Stimulated activated CD4-positive, alpha-beta T cell treated with anti-CD3 and anti-CD28 coated beads, Interleukin-2, amount 100 ng/mL, for 4 hours (primary cell): ENCODE results near the gene ECPAS.
"Not testable (repeated sequence)": the region's sequence is repeated elsewhere in the genome, so short reads cannot be mapped to it uniquely, and the experiment has no call there.

ENCODE experiments used
- DNase-seq: peaks from one replicate; pipeline ENCODE4 v3.0.0-alpha.2; 2020; ENCODE audit warnings: low read depth

ECPAS gene, protein sequence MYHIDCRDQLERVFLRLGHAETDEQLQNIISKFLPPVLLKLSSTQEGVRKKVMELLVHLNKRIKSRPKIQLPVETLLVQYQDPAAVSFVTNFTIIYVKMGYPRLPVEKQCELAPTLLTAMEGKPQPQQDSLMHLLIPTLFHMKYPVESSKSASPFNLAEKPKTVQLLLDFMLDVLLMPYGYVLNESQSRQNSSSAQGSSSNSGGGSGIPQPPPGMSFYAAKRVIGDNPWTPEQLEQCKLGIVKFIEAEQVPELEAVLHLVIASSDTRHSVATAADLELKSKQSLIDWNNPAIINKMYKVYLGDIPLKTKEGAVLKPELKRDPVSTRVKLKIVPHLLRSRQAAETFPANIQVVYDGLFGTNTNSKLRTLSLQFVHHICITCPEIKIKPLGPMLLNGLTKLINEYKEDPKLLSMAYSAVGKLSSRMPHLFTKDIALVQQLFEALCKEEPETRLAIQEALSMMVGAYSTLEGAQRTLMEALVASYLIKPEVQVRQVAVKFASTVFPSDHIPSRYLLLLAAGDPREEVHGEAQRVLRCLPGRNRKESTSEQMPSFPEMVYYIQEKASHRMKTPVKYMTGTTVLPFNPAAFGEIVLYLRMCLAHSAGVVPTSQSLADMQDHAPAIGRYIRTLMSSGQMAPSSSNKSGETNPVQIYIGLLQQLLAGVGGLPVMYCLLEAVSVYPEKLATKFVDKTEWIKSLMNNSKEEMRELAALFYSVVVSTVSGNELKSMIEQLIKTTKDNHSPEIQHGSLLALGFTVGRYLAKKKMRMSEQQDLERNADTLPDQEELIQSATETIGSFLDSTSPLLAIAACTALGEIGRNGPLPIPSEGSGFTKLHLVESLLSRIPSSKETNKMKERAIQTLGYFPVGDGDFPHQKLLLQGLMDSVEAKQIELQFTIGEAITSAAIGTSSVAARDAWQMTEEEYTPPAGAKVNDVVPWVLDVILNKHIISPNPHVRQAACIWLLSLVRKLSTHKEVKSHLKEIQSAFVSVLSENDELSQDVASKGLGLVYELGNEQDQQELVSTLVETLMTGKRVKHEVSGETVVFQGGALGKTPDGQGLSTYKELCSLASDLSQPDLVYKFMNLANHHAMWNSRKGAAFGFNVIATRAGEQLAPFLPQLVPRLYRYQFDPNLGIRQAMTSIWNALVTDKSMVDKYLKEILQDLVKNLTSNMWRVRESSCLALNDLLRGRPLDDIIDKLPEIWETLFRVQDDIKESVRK (N-terminal part only)

DNA sequence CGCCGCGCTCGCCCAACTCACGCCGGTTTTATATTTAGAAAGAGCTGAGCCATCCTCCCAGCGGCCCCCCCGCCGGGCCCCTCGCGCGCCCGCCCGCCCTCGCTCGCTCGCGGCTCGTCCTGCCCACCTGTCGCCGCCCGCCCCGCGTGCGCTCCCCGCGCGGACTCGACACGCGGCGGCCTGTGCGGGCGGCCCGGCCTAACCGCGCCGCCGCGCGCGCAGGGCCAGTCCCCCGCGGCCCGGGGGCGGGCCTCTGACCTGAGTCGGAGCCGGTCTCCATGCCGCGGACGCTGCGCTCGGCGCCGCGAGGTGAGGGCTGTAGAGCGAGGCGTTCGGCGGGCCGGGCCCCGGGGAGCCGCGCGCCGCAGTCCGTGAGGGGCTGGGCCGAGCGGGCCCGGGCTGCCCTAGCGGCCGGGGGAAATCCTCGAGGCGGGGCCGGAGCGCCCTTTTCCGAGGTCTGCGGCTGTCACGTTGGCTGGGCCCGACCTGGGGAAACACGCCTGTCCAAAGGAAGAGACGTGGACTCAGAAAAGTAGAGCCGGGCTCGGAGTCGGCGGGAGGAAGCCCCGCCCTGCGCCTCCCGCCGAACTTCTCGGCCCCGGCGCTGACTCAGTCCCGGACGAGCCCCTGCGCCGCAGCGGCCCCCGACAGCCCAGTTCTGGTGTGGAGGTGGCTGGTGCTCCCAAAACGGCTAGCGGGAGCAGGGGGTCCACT lies at the start of gene ECPAS:
TSS of gene ECPAS (minus strand) at position 526 of the 714 bp plus-strand sequence. CDS start 11,465 bp downstream, outside the sequence.
- peak; percentile 55 for DNase-seq

DNA sequence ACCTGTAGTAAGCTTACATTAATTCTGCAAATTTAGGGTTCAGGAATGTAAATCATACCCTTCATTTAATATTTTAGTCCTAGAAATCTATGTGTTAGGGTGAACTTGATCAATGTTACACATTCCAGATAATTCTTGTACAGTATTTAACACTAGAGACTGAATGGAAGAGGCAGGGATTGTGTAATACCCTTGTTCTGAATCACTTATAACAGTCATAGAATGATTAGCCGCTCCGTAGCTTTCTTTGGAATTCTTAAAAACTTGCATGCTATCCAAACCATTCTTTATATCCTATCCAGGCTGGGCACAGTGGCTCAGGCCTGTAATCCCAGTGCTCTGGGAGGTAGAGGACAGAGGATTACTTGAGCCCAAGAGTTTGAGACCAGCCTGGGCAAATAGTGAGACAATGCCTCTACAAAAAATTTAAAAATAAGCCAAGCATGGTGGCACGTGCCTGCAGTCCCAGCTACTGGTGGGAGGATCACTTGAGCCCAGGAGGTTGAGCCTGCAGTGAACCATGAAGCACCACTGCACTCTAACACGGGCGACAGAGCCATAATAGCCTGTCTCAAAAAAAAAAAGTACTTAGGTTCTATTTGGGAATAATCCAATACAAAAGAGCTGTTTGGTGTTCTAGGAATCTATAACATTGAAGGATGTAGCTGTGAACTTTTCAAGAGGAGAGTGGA lies 49.1 kb upstream of the ECPAS start:
- no peak for DNase-seq

DNA sequence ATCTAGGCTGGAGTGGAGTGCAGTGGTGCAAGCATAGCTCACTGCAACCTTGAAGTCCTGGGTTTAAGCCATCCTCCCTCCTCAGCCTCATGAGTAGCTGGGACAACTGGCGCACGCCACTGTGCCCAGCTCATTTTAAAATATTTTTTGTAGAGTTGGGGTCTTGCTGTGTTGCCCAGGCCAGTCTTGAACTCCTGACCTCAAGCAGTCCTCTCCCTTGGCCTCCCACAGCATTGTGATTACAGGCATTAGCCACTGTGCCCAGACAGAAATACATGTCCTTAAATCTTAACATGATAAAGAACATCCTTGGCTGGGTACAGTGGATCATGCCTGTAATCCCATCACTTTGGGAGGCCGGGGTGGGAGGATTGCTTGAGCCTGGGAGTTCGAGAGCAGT lies 47.5 kb upstream of the ECPAS start:
- DNase-seq = no peak

DNA sequence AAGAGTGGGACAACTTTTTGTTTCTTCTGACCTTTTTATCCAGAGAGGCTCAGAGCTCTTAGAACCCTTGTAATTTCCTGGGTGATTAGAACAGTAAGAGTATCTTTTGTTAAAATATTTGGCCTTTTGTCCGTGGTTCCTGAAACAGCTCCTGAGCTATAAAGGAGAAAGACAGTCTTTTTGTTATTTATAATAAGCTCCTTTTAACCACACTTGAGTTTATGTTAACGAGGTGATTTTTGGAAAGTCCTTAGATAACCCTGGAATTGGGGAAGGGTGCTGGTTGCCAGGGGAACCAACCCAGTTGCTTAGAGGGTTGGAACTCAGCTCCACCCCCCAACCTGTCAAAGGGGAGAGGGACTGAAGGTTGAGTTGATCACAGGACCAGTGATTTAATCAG lies 45.6 kb upstream of the ECPAS start:
- no peak for DNase-seq

DNA sequence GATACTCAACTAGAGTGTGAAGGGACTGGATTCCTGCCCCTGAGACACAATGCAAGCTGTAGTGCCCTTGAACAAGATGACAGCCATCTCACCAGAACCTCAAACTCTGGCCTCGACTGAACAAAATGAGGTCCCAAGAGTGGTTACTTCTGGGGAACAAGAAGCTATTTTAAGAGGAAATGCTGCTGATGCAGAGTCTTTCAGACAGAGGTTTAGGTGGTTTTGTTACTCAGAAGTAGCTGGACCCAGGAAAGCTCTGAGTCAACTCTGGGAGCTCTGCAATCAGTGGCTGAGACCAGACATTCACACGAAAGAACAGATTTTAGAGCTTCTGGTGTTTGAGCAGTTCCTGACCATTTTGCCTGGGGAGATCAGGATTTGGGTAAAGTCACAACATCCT lies 43.2 kb upstream of the ECPAS start:
- no peak for DNase-seq

DNA sequence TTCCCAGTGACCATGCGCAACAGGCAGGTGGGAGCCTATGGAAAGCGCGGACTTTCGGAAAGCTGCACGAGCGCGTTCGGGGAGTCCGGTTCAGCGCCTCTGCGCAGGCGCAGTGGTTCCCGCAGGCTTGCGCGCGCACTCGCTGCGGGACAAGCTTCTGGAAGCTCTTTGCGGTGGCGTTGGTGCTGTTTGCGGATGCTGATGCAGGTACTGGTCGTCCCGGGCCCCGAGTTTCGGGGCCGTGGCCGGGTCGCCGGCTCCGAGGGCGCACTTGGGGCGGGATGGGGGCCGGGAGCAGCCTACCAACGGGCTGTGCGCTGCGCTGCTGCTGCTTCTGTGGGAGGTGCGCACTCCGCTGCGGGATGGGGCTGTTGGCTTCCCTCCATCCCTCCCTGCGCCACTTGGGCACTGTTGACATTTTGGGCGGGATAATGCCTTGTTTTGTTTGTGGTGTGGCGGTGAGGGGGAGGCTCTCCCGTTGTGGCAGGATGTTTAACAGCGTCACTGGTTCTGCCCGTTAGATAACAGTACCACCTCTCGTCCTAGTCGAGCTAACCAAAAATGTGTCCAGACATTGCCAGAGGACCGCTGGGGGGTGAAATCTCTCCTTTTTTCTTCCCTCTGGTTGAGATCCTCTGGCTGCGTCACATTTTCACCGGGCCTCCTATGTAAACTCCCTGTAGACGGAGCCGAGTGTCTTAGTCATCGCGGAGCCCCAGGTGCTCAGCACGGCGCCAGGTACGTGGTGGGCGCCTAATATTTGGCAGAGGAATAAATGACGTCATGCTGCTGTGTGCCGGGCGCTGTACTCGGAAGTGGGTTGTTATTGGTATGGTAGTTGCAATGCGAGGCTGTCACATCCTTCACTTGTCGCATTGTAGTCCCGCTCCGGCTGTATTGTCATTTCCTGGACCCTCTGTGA lies 41.1 kb upstream of the ECPAS start, which contains the start of gene ZNF483:
TSS of gene ZNF483 (plus strand) at position 124 of the 922 bp plus-strand sequence. CDS start 2,217 bp downstream, outside the sequence.
- DNase-seq = peak; percentile 72

DNA sequence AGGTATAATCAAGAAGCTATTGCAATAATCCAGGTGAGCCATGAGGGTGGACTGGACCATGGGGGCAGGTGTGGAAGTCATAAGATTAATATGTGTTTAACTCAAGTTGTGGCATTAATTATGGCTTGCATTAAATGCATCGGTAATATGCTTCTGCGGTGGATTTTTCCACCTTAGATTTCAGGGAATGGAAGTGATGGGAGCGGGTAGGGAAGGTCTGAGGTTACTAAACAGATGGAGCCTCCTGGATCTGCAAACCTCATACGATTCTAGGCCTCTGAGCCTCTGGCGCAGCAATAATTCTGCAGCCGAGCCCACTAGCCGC lies 40.5 kb upstream of the ECPAS start:
- DNase-seq = no peak

DNA sequence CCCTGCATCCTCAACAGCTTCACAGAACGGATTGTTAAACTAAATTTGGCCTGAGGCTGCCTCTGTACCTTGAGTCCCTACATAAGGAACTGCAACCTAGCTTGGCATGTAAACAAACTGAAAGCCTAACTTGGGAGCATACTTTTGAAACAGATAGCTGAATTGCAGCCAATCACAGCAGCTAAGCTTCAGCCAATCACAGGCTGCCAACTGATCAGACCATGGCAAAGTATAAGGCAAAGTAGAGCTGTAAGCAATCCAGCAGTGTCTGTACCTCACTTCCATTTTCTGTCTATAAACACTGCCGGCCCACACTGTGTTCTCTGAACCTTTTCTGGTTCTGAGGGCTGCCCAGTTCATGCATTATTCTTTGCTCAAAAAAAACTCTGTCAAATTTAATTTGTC lies 31.9 kb upstream of the ECPAS start:
- no peak for DNase-seq

DNA sequence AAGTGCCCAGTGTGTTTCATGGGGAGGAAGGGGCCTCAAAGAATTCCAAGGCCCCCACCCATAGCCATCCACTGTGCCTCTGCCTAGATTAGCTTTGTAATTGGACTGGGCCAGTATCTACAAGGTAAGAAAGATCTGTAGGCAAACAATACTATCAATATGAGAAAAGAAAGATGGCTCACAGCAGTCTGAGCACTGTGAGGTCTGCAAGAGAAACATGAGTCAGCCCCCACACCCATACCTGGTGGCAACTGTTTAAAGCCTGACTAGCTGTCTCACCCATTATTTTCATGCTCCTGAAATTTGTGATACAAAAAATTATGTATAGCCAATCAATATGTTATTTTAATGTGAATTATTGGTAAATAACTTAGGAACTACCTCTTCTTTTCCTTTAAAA lies 30.8 kb upstream of the ECPAS start:
- DNase-seq = no peak

DNA sequence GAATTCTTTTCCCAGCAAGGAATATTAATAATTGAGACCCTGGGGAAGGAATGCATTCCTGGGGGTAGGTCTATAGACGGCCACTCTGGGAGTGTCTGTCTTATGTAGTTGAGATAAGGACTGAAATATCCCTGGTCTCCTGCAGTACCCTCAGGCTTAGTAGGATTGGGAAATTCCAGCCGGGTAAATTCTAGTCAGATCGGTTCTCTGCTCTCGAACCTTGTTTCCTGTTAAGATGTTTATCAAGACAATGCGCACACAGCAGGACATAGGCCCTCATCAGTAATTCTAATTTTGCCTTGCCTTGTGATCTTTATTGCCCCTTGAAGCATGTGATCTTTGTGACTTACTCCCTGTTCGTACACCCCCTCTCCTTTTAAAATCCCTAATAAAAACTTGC lies 27.4 kb upstream of the ECPAS start:
- DNase-seq = not testable (repeated sequence)

DNA sequence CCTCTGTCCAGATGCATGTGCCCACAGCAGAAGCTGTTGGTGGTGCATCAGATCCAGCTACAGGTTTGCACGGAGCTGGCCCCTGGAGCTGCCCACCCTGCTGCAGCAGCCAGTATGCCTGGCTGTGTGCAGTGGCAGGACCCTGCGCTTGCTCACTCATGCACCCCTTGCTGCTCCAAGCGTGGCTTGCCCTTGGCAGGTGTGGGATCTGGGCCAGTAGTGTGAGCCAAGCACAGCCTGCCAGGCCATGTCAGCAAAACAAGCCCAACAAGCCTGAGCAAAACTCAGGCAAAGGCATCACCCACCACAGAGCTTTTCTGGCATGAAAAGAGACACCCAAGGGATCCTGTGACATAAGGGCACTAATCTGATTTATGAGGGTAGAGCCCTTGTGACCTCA lies 18.3 kb upstream of the ECPAS start:
- DNase-seq = no peak

DNA sequence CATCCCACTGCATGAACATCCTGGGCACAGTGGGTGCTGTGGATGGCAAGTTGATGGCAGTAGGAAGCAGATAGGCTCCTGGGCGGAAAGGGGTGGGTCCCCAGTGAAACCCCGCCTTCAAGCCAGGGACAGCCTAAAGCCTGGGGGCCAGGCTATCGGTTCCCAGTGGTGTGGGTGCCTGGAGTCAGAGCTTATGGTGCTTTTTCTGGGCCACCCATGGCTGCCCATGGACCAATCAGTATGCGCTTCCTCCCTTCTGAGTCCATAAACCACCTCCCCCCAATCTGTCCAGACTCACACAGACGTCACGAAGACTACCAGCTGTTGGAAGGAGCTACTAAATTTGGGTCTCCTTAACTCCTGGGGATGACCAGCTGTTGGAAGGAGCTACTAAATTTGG lies 17.5 kb upstream of the ECPAS start:
- DNase-seq = no peak

DNA sequence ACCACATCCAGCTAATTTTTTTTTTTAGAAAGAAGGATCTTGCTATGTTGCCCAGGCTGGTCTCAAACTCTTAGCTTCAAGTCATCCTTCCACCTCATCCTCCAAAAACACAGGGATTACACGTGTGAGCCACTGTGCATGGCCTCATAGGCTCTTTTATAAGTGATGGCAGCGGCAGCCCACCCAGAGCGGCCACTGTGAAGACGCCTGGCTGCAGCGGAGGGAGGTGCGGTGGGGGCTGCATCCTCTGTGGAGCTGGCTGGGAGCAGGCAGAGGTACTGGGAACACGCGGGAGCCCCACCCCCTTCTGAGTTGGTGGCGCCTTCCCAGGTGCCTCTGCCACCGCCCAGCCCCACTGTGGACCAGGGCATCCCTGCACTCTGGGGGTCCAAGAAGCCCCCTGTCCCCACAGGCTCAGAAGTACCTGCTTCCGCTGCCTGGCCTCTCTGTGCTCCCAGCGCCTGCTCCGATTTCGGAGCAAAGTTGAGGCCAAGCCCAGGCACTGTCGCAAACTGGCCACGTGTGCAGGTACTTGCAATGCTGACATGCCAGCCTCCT lies 16.9 kb upstream of the ECPAS start:
- DNase-seq = no peak

DNA sequence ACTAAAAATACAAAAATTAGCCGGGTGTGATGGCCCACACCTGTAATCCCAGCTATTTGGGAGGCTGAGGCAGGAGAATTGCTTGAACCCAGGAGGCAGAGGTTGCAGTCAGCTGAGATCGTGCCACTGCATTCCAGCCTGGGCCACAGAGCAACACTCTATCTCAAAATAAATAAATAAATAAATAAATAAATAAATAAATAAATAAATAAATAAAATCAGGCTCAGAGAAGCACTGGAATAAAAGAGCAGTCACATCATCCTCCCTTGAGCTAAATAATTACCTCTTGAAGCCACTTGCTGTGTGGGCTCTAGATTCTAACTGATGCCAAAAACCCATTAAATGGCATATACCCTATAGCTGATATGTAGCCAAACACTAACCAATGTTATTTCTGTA lies 13.0 kb upstream of the ECPAS start:
- not testable (repeated sequence) for DNase-seq

DNA sequence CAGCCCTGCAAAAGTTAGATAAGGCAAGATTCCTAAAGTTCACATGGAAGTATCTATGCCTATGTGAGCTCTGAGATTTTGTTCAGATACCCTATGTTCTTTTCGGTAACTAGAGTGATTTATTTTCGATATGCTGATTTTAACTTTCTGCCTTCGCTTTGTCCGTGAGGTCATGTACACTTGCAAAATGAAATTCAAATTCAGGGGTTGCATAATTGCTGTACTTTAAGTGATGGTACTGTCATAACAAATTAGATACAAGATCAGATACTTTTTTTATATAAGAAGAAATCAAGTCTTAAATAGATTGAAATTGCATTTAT lies 350 bp upstream of the ECPAS start:
- DNase-seq = no peak

DNA sequence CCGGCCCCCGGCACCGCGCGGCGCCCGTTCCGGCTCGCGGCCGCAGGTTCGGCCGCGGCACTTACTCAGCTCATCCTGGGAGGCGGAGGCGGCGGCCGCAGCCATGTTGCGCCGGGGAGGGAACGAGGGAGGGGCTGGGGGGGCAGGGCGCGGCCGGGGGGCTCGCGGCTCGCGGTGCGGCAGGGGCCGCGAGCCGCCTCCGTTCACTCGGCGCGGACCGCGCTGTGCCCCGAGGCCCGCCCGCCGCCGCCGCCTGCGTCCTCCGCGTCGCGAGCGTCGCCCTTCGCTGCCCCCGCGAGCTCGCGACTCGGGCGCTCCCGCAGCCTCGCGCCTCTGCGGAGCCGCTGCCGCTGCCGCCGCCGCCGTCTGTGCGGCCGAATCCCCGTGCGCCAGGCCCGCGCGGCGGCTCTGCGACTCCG lies 735 bp downstream of the ECPAS start:
- DNase-seq = peak; percentile 26

DNA sequence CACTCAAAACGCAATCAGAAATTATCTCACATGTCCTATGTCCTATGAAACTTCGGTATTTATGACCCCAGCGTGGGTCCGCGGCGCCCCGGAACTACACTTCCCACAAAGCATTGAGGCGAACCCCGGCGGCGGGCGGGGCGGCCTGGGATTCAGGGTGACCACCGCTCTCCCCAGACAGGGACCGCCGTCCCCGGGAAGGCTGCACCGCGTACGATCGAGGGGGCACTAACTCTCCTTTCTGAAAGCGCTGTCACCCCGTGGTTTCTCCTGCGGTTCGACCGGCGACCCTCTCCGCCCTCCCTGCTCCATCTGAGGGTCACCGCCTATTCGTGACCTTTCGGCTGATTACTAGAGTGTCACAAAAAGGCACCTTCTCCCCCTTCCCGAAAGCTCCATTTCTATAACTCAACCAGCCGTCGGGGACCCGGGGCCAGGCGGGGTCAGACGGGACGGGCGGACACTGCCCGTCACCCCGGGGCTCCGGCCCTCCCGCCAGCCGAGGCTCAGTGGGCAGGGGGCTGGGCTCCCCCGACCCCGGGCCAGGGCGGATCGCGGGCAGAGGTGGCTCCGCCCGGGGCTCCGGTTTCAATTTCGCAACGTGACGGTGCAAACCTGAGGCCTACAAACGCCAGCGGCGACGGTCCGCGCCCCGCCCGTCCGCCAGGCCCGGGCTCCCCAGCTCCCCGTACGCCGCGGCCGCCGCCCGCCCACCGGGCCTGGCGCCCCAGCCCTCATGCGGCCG lies 1.3 kb downstream of the ECPAS start:
- DNase-seq = peak; percentile 47

DNA sequence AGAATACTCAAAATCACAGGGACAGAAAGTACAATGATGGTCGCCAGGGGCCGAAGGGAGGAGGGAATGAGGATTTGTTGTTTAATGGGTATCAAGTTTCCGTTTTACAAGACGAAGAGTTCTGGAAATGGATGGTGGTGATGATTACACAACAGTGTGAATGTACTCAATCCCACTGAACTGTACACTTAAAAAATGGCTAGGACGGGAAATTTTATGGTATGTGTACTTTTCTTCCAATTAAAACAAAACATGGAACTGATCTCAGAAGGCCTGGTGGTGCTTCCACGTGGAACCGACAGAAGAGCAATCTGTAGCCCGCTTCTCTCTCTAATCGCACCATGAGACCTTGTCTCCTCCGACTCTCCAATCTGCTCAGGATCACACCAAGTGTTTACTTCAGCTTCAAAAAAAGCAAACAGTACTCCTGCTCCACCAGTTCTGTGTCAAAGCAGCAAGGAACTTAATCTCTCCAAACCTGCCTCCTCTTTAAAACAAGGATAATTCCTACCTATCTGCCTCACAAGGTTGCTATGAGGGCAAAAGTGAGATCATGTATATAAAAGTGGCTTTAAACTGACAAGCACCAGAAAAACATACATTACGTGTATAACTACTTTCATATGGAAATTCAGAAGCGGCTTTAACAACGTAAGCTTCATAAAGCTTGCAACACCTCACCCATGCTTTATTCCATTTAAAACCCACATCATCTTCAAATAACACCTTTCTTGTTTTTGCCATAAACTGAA lies 2.1 kb downstream of the ECPAS start:
- no peak for DNase-seq
